Gastroesophageal sphincter (tissue), 4 donors: Measurements from ENCODE around the gene UXS1. TPM values are rescaled to one million over a fixed set of nuclear protein-coding genes. Genes with fewer than 3 reads are reported as not detected.

ENCODE experiments used
- ATAC-seq: fragments of 150-250 bp; one replicate; pipeline ENCODE4 v1.9.1; 2016; ENCODE audit warnings: mild to moderate bottlenecking, moderate library complexity
- H3K27ac ChIP-seq, 4 donors: fragments of 200-600 bp; sonication (generic) in 3 of 4; 1 replicate in 3 of 4; 2 replicates in 1 of 4; pipeline ENCODE4 v1.5.1; 2016 to 2019
- H3K27me3 ChIP-seq: fragments of 200-600 bp; sonication (generic); one replicate; pipeline ENCODE4 v1.5.1; 2019
- H3K36me3 ChIP-seq, 2 donors: fragments of 200-600 bp; sonication (generic); one replicate each; pipeline ENCODE4 v1.5.1; 2019; ENCODE audit warnings: control low read depth in 1 of 2
- H3K4me1 ChIP-seq, 3 donors: fragments of 200-600 bp; sonication (generic); 1 replicate in 2 of 3; 2 replicates in 1 of 3; pipeline ENCODE4 v1.5.1; 2016 to 2019; ENCODE audit warnings: control low read depth in 2 of 3
- H3K4me3 ChIP-seq, 2 donors: fragments of 200-600 bp; sonication (generic); one replicate each; pipeline ENCODE4 v1.5.1; 2019; ENCODE audit warnings: mild to moderate bottlenecking in 1 of 2, moderate library complexity in 1 of 2
- H3K9me3 ChIP-seq, 3 donors: fragments of 200-600 bp; sonication (generic); one replicate each; pipeline ENCODE4 v1.5.1; 2017 to 2019; ENCODE audit warnings: control low read depth in 2 of 3
- EP300 ChIP-seq: sonication (generic); formaldehyde crosslinking; IDR thresholded peaks from one replicate; pipeline ENCODE4 v1.6.1; 2017; ENCODE audit warnings: antibody characterized with exemption, mild to moderate bottlenecking
- POLR2A ChIP-seq, 2 donors: fragments of 450-650 bp; IDR thresholded peaks; one replicate each; pipeline ENCODE4 v1.6.1; 2017; ENCODE audit warnings: antibody characterized with exemption in 2 of 2, mild to moderate bottlenecking in 2 of 2, moderate library complexity in 1 of 2
- POLR2AphosphoS5 ChIP-seq: sonication (generic); formaldehyde crosslinking; IDR thresholded peaks from one replicate; pipeline ENCODE4 v1.6.1; 2017; ENCODE audit warnings: antibody characterized with exemption
- WGBS, 2 donors: methylation state at CpG; one replicate each; pipeline ENCODE4 v1.1.5; 2018; ENCODE audit warnings: low coverage in 1 of 2; 5-methylcytosine and 5-hydroxymethylcytosine counted together
- total RNA-seq, 4 donors: library from RNA; depleted of rRNA; stranded (reverse); fragments of >200 nt; gene quantifications; one replicate each; pipeline ENCODE4 v1.1.0, GENCODE V29; 2016
- TF ChIP-seq, protein P1 (sequence below), 4 experiments: fragments of 200-600 bp in 2 of 4; fragments of 450-650 bp in 2 of 4; sonication (generic) in 1 of 4; IDR thresholded peaks; one replicate each; pipeline ENCODE4 v1.5.1; 2017 to 2019; ENCODE audit warnings: antibody characterized with exemption in 4 of 4, mild to moderate bottlenecking in 2 of 4, moderate library complexity in 2 of 4

Gene UXS1
- total RNA-seq, 4 donors from 2014 or later, result 34.7 to 58.9 (median 52.1) TPM

DNA sequence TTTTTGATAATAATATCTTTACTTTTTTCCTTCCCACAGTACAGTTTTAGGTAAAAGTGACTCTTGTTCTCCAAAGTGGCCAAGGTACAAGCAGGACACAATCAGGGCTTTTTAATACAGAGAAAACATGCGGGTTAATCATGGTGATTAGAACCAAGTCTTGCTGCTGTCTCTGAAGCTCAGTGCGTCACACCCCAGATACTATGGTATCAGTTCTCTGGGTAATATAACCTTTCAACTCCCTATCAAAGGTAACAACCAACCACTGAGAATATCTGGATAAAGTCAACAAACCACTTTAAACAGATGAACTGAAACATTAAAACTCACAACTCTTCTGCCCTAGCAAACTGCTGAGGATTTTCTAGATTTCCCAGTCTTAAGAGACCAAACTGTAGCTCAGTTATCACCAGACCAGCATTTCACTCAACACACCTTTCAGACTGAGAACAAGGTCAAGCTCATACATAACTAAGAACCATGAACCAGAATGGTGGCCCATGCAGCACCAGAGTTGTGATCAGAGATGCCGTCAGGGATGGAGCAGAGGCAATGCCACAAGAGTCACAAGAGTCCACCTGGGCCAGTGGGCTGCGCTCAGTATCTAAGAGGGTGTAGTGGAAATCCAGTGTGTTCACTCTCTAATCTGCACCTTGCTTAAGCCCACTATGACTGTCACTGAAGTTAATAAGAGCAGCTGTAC, 103.0 kb downstream of the UXS1 start:
- H3K27ac ChIP-seq, result no peak overlapping the region
- no peak for ATAC-seq
- no peaks in the 10 kb centered on the region for H3K9me3 ChIP-seq
- H3K36me3 ChIP-seq, result peaks cover 0 to 36% of the 10 kb centered on the region in 2 donors
- H3K27me3 ChIP-seq, result no peaks in the 10 kb centered on the region
- H3K4me1 ChIP-seq, result no peaks in the 10 kb centered on the region
- H3K4me3 ChIP-seq, result no peak overlapping the region
- TF ChIP-seq POLR2A (IDR thresholded peaks at IDR 0.05) (no peak), POLR2AphosphoS5 (no peak), EP300 (no peak)
- TF ChIP-seq, protein P1, sequence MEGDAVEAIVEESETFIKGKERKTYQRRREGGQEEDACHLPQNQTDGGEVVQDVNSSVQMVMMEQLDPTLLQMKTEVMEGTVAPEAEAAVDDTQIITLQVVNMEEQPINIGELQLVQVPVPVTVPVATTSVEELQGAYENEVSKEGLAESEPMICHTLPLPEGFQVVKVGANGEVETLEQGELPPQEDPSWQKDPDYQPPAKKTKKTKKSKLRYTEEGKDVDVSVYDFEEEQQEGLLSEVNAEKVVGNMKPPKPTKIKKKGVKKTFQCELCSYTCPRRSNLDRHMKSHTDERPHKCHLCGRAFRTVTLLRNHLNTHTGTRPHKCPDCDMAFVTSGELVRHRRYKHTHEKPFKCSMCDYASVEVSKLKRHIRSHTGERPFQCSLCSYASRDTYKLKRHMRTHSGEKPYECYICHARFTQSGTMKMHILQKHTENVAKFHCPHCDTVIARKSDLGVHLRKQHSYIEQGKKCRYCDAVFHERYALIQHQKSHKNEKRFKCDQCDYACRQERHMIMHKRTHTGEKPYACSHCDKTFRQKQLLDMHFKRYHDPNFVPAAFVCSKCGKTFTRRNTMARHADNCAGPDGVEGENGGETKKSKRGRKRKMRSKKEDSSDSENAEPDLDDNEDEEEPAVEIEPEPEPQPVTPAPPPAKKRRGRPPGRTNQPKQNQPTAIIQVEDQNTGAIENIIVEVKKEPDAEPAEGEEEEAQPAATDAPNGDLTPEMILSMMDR (IDR thresholded peaks at IDR 0.05), result no peak
- WGBS, 2 donors, result 95 to 100% methylated on average over 2 to 3 of the region's 4 CpGs

DNA sequence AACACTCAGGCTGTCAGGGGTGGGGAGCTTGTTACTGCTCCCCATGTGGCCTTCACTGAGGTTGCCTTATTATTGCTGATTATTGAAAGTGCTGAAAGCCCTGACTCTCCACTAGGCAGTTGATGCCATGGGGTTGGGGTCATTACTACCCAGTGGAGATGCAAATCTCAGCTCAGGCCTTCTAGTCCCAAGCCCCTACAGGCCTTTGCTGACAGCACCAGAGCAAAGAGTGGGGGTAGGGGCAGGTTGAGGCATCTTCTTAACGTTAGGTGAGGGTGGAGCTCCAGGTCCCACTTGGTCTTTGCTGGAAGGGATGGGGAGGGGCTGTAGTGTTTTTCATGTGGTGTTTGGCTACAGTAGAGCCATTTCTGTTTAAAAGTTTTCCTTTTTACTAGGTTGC, 104.5 kb downstream of the UXS1 start:
- Histone ChIP-seq H3K36me3 (peaks cover 0 to 24% of the 10 kb centered on the region in 2 donors), H3K27ac (no peak overlapping the region), H3K9me3 (no peaks in the 10 kb centered on the region), H3K4me1 (peaks cover 0 to 12% (median 0%) of the 10 kb centered on the region in 3 donors), H3K4me3 (no peak overlapping the region), H3K27me3 (no peaks in the 10 kb centered on the region)
- no peak for TF ChIP-seq POLR2A (IDR thresholded peaks at IDR 0.05)
- TF ChIP-seq, protein P1 (IDR thresholded peaks at IDR 0.05), result no peak
- no peak for TF ChIP-seq EP300
- TF ChIP-seq POLR2AphosphoS5, result no peak
- ATAC-seq, result no peak
- WGBS, 2 donors, result no CpG with 5 or more reads among the region's 1 CpG

DNA sequence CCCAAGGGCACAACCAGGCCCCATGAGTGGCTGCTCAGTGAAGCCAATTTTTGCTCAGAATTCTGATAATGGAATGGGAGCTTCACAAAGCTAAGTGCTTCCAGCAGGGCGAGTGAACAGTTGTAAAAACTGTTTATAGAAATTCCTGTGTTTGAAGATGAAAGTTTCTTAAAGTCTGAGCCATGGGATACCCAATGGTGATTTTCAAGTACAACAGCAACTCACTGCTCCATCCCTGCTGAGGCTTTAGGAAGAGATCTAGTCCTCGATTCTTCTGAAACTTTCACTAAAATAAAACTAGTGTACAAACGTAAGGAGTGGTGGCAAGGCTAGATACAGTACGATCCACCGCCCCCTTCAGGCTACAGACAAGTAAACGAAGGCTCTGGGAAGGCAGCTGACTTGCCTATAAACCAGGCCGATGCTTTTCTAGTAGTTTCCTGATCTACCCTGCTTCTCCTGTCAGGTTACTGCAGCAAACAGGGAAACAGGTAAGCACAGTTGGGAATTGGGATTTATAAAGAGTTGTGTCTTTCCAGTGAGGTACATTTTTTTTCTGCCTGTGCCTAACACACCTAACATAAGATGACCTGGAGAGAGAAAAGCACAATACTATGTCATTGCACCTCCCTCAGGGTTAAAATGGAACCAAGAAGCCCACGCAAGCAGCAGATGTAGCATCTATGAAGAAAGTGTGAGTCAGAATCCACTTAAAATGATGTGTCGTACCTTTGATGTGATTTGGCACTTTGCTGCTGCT, 108.7 kb downstream of the UXS1 start:
- TF ChIP-seq, protein P1 (IDR thresholded peaks at IDR 0.05), result peak; percentile 19 to 53 (median 43)
- TF ChIP-seq POLR2AphosphoS5, result no peak
- no peaks in the 10 kb centered on the region for H3K36me3 ChIP-seq
- H3K27ac ChIP-seq, result no peak overlapping the region
- ATAC-seq, result no peak
- H3K9me3 ChIP-seq, result no peaks in the 10 kb centered on the region
- 39 to 41% methylated on average over 9 of the region's 9 CpGs for WGBS, 2 donors
- H3K27me3 ChIP-seq, result no peaks in the 10 kb centered on the region
- no peak overlapping the region for H3K4me3 ChIP-seq
- H3K4me1 ChIP-seq, result peaks cover 0 to 12% (median 0%) of the 10 kb centered on the region in 3 donors

DNA sequence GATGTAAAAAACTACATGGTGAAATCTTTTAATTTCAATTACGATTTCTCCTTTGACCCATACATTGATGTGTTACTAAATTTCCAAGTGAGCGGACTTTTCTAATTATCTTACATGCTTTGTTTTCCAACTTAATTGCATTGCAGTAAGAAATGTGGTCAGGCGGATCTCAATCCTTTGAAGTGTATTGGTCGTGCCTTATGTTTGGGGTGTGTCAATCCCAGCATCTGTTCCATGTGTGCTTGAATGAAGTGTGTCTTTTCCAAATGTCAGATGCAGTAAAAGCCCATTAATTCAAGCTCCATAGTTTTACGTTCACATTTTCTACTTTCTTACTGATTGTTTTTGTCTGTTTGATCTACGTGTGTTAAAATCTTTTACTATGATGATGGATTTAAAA, 113.1 kb downstream of the UXS1 start:
- no peak overlapping the region for H3K4me3 ChIP-seq
- no peaks in the 10 kb centered on the region for H3K9me3 ChIP-seq
- no peak for ATAC-seq
- H3K4me1 ChIP-seq, result peaks cover 0 to 11% (median 0%) of the 10 kb centered on the region in 3 donors
- whole genome bisulfite sequencing, 2 donors, result 88 to 90% methylated on average over 3 to 6 of the region's 6 CpGs
- H3K36me3 ChIP-seq, result peaks cover 0 to 9% of the 10 kb centered on the region in 2 donors
- H3K27ac ChIP-seq, result no peak overlapping the region
- no peaks in the 10 kb centered on the region for H3K27me3 ChIP-seq
- TF ChIP-seq, protein P1 (IDR thresholded peaks at IDR 0.05), result no peak
- TF ChIP-seq POLR2AphosphoS5 (no peak), POLR2A (IDR thresholded peaks at IDR 0.05) (no peak), EP300 (no peak)
